CMK (cell line): Measurements from ENCODE around the gene NOG.

ENCODE experiments used
- DNase-seq: peaks from one replicate; pipeline ENCODE4 v3.0.0-alpha.2; 2010; ENCODE audit warnings: low read depth

NOG gene

DNA sequence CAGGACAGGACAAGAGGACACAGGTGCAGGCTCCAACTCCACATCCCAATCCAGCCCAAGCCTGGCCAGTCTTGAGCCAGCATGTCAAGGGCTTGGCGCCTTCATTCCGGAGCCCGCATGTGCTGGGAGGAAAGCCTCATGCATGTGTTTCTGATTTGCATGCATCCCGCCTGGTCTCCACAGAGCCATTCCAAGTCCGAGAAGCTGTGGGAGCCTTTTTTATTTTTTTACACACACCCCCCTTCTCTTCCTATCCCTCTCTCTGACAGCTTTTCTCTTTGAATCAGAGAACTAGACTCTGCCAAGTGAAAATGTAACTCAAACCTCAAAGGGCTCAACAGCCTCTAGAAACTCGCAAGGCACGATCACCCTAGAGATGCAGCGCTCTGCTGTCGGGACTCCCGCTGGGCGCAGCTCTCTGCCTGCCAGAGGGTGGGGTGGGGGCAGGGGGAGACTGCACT lies 45.1 kb downstream of the NOG start:
- DNase-seq = no peak

DNA sequence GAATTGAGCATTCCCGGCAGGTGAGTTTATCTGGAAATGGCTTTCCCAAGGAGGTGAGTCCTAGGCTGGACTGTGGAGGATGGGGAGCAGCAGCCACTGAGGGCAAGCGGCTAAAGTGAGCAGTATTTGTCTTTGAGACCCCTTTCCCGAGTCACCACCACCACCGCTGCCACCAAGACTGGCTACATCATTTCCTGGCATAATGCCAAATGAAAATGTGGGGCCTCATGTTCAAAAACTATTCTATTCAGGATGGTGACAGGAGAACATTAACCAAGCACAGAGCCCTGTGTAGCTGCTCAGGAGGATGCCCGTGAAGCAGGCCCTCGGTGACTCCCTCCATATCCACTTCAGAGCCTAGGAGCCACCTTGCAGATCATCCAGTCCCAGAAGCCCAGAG lies 46.0 kb downstream of the NOG start:
- no peak for DNase-seq

DNA sequence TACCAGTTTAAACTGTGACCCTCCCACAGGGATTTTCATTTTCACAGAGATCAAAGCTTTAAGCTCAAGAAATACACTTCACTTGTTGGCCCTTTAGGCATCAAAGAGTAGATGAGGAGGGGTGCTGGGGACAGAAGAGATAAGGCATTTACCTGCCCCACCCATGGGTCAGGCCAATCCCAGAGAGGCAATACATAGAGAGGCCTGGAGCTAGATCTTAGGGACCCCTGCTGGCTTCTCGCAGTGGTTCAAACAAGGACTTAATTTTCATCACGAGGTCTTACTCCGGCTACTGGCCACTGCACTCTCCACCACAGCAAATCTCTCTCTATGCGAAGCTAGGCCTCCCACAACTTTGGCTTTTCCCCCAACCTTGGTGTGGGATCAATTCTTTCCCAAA lies 46.6 kb downstream of the NOG start:
- DNase-seq = no peak

DNA sequence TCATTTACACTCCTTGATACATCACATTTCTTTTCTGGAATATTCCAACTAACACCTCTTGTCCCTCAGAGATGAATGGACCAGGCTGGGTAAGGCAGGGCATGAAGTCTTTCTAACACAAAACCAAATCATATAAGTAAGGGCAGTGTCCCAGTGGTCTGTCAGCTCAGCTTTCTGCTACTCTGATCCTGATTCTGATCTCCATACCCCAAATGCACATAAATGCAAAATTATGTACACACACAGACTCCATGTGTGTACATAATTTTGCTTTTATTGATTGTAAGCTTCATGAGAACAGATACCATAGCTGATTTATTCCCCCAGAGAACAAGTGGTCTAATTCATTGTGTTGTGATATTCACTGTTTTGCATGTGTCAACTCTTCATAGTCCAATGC lies 47.9 kb downstream of the NOG start:
- DNase-seq = no peak

DNA sequence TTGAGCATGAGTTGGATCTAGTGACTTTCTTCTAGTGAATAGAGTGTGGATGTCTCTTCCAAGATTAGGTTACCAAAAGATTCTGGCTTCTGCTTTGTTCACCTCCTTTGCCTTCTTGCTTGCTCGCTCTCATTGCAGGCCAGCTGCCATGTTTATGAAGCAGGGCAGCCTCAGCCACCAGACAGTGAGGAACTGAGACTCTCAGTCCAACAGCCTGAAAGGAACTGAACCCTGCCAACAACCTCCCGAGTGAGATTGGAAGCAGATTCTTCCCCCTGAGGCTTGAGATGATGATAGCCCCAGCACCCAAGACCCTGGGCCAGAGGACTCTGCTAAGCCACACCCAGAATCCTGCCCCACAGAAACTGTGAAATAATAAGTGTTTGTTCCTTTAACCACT lies 48.4 kb downstream of the NOG start:
- DNase-seq = no peak

DNA sequence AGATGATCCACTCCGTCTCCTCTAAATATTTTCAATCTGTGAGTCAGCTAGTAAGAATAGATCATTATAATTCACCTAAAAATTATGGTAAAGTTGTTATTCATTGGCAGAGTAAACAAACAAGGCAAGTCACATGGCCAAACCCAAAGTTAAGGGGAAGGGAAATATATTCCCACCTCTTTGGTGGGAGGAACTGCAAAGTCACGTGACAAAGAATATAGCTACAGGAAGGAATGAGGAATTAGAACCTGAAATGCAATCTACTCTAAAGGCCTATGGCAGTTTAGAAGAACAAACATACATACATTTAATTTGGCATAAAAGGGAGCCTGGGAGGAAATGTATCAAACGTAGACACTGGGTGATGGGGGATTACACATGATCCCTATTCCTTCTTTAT lies 48.9 kb downstream of the NOG start:
- no peak for DNase-seq
